Small intestine (tissue), 7 donors: ENCODE measurements around the gene CFAP141. TPM values are rescaled to one million over a fixed set of nuclear protein-coding genes. Genes with fewer than 3 reads are reported as not detected.

Experiments used
- DNase-seq, 2 donors: peaks; one replicate each; pipeline versions ENCODE4 v3.0.0 to v3.0.0-alpha.2; 2013
- FAIRE-seq: peaks from 2 replicates; lab custom pipeline; 2012; peaks lifted over from hg19 to GRCh38; lab: Jason Lieb, UNC
- H3K27ac ChIP-seq, 3 donors: one replicate each; pipeline ENCODE4 v1.5.1; 2013; ENCODE audit warnings: low read length in 2 of 3, mild to moderate bottlenecking in 2 of 3, control low read depth in 1 of 3, inconsistent platforms in 1 of 3, low read depth in 1 of 3, moderate library complexity in 1 of 3
- H3K27me3 ChIP-seq, 3 donors: one replicate each; pipeline ENCODE4 v1.6.1; 2013; ENCODE audit warnings: low read length in 3 of 3, inconsistent platforms in 1 of 3; ENCODE audit not compliant: control insufficient read depth in 3 of 3, insufficient read depth in 3 of 3
- H3K36me3 ChIP-seq, 3 donors: one replicate each; pipeline ENCODE4 v1.6.1; 2013; ENCODE audit warnings: low read length in 3 of 3, inconsistent platforms in 1 of 3, low read depth in 1 of 3, mild to moderate bottlenecking in 1 of 3, moderate library complexity in 1 of 3; ENCODE audit not compliant: control insufficient read depth in 3 of 3, insufficient read depth in 2 of 3
- H3K4me1 ChIP-seq, 3 donors: one replicate each; pipeline ENCODE4 v1.6.1; 2013; ENCODE audit warnings: low read length in 2 of 3, inconsistent platforms in 1 of 3, low read depth in 1 of 3, mild to moderate bottlenecking in 1 of 3, moderate library complexity in 1 of 3; ENCODE audit not compliant: control insufficient read depth in 3 of 3, insufficient read depth in 2 of 3
- H3K4me3 ChIP-seq, 3 donors: one replicate each; pipeline ENCODE4 v1.5.1; 2013; ENCODE audit warnings: low read length in 3 of 3, control low read depth in 1 of 3, inconsistent platforms in 1 of 3, low read depth in 1 of 3, mild to moderate bottlenecking in 1 of 3, moderate library complexity in 1 of 3
- H3K9me3 ChIP-seq, 2 donors: one replicate each; pipeline ENCODE4 v1.6.1; 2013; ENCODE audit warnings: low read depth in 1 of 2, low read length in 1 of 2; ENCODE audit not compliant: control insufficient read depth in 2 of 2, insufficient read depth in 1 of 2
- WGBS, 3 donors: extraction: QIAGEN DNeasy Blood & Tissue Kit; methylation state at CpG; one replicate each; pipeline ENCODE4 v1.1.7; 2013; 5-methylcytosine and 5-hydroxymethylcytosine counted together
- polyA plus RNA-seq, 4 donors: library from polyadenylated mRNA; stranded (reverse) in 3 of 4; unstranded in 1 of 4; fragments of 200-250 nt in 3 of 4; fragments of 120-200 nt in 1 of 4; gene quantifications; one replicate each; pipeline versions ENCODE4 v1.2.1 to v1.2.3, GENCODE V29; 2013
- donor health status: healthy with polysubstance abuse.
- donor health status: control.
- donor health status: control.
- donor health status: Bipolar disorder and iron deficiency.
- donor health status: healthy.

The CFAP141 gene
- polyA plus RNA-seq, 4 donors, result not detected

- H3K27me3 ChIP-seq, result no peaks in the 10 kb centered on the region
- H3K4me1 ChIP-seq, result peaks cover 5 to 38% (median 24%) of the 10 kb centered on the region in 3 donors
- 6 to 7% (median 6%) methylated on average over 37 to 41 of the region's 41 CpGs for WGBS, 3 donors
- FAIRE-seq (no peak), DNase-seq (peak; percentile 98)
- peak overlapping the region; percentile 91 to 97 (median 96) for H3K27ac ChIP-seq
- no peaks in the 10 kb centered on the region for H3K9me3 ChIP-seq
- H3K36me3 ChIP-seq, result peaks cover 0 to 7% (median 0%) of the 10 kb centered on the region in 3 donors
- H3K4me3 ChIP-seq, result peak overlapping the region; percentile 58 to 80 (median 78)
Observed at GRCh38 chr1:154183046-154183915, 22.9 kb downstream of the CFAP141 start.

- peak; percentile 90 to 91 for DNase-seq
Observed at GRCh38 chr1:154182344-154183045, 23.6 kb downstream of the CFAP141 start.

GRCh38 chr1:154181944-154182343 is 24.2 kb downstream of the CFAP141 start:
- no peak for FAIRE-seq
- Histone ChIP-seq H3K9me3 (no peaks in the 10 kb centered on the region), H3K27ac (peak overlapping the region; percentile 91 to 97 (median 96)), H3K36me3 (peaks cover 0 to 7% (median 0%) of the 10 kb centered on the region in 3 donors), H3K4me1 (peaks cover 10 to 50% (median 35%) of the 10 kb centered on the region in 3 donors), H3K4me3 (peak overlapping the region; percentile 58 to 80 (median 78)), H3K27me3 (no peaks in the 10 kb centered on the region)
- DNase-seq, result peak in 1 of 2 donors; percentile 77
- 0% methylated on average over 6 of the region's 6 CpGs for WGBS, 3 donors

More at GRCh38 chr1:154182344-154183045, 23.6 kb downstream of the CFAP141 start:
- Histone ChIP-seq H3K36me3 (peaks cover 0 to 7% (median 0%) of the 10 kb centered on the region in 3 donors), H3K27ac (peak overlapping the region; percentile 91 to 97 (median 96)), H3K4me3 (peak overlapping the region; percentile 58 to 80 (median 78)), H3K9me3 (no peaks in the 10 kb centered on the region), H3K27me3 (no peaks in the 10 kb centered on the region), H3K4me1 (peaks cover 9 to 46% (median 31%) of the 10 kb centered on the region in 3 donors)
- WGBS, 3 donors, result 0% methylated on average over 29 to 35 of the region's 35 CpGs
- no peak for FAIRE-seq

- FAIRE-seq (no peak), DNase-seq (peak; percentile 75 to 86)
- Histone ChIP-seq H3K4me3 (peak overlapping the region in 1 of 3 donors; percentile 78), H3K9me3 (no peaks in the 10 kb centered on the region), H3K36me3 (peaks cover 0 to 13% (median 3%) of the 10 kb centered on the region in 3 donors), H3K27me3 (no peaks in the 10 kb centered on the region), H3K4me1 (peaks cover 10 to 47% (median 46%) of the 10 kb centered on the region in 3 donors), H3K27ac (peak overlapping the region; percentile 69 to 96 (median 70))
- WGBS, 3 donors, result 7 to 34% (median 27%) methylated on average over 3 of the region's 3 CpGs
Observed at GRCh38 chr1:154179946-154180687, 26.0 kb downstream of the CFAP141 start.

GRCh38 chr1:154178911-154179811 is 27.0 kb downstream of the CFAP141 start:
- peak overlapping the region; percentile 54 to 96 (median 86) for H3K27ac ChIP-seq
- peaks cover 10 to 47% (median 46%) of the 10 kb centered on the region in 3 donors for H3K4me1 ChIP-seq
- no peak for FAIRE-seq
- peak; percentile 74 to 88 for DNase-seq
- peaks cover 4 to 22% (median 5%) of the 10 kb centered on the region in 3 donors for H3K36me3 ChIP-seq
- 34 to 53% (median 37%) methylated on average over 10 of the region's 10 CpGs for WGBS, 3 donors
- no peaks in the 10 kb centered on the region for H3K27me3 ChIP-seq
- H3K9me3 ChIP-seq, result no peaks in the 10 kb centered on the region
- H3K4me3 ChIP-seq, result peak overlapping the region in 2 of 3 donors; percentile 14 to 38

GRCh38 chr1:154178013-154178412 is 28.1 kb downstream of the CFAP141 start:
- FAIRE-seq (no peak), DNase-seq (no peak)
- H3K4me3 ChIP-seq, result no peak overlapping the region
- no peak overlapping the region for H3K27ac ChIP-seq
- peaks cover 10 to 47% (median 46%) of the 10 kb centered on the region in 3 donors for H3K4me1 ChIP-seq
- no peaks in the 10 kb centered on the region for H3K9me3 ChIP-seq
- 31 to 42% (median 31%) methylated on average over 2 of the region's 2 CpGs for WGBS, 3 donors
- H3K36me3 ChIP-seq, result peaks cover 5 to 33% (median 10%) of the 10 kb centered on the region in 3 donors
- no peaks in the 10 kb centered on the region for H3K27me3 ChIP-seq

GRCh38 chr1:154176337-154176736 is 29.8 kb downstream of the CFAP141 start:
- Histone ChIP-seq H3K9me3 (no peaks in the 10 kb centered on the region), H3K4me3 (no peak overlapping the region), H3K36me3 (peaks cover 19 to 48% (median 23%) of the 10 kb centered on the region in 3 donors), H3K27ac (peak overlapping the region in 2 of 3 donors; percentile 16 to 71), H3K4me1 (peaks cover 10 to 46% (median 46%) of the 10 kb centered on the region in 3 donors), H3K27me3 (no peaks in the 10 kb centered on the region)
- 22 to 45% (median 40%) methylated on average over 2 of the region's 2 CpGs for WGBS, 3 donors
- DNase-seq, result peak; percentile 58 to 67
- no peak for FAIRE-seq
